GM18868 (cell line): ENCODE data around the gene CRYAB.
"Not testable (repeated sequence)": the region's sequence is repeated elsewhere in the genome, so short reads cannot be mapped to it uniquely, and the experiment has no call there.

Experiments used
- ATAC-seq: cut with Tn5 transposase; IDR thresholded peaks from one replicate; pipeline ENCODE4 v1.9.1; 2021; ENCODE audit warnings: mild to moderate bottlenecking, moderate library complexity; ENCODE audit not compliant: unreplicated experiment

Gene CRYAB

DNA sequence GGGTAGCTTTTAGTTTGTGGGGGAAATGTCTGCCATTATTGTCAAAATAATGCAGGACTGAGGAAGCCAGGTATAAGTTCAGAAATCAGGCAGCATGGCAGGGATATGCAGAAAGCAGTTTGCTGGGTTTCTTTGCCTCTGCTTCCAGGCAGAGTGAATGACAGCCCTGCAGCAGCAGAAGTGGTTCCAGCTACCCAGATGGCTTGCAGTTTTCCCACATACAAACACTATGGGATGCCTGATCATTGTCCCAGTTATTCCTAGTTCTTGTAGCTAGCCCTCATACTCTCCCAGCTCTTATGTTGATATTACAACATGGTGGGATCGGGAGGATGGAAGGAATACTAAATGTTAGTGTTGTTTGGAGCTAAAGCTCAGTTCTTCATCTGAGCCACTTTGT lies 22.7 kb upstream of the CRYAB start:
- no peak for ATAC-seq

- no peak for ATAC-seq
These were observed 22.3 kb upstream of the CRYAB start for GRCh38 chr11:111933872-111934271.

- ATAC-seq, result not testable (repeated sequence)
These were observed 21.6 kb upstream of the CRYAB start for GRCh38 chr11:111933176-111933575.

- no peak for ATAC-seq
These were observed 21.0 kb upstream of the CRYAB start for GRCh38 chr11:111932611-111932950.

DNA sequence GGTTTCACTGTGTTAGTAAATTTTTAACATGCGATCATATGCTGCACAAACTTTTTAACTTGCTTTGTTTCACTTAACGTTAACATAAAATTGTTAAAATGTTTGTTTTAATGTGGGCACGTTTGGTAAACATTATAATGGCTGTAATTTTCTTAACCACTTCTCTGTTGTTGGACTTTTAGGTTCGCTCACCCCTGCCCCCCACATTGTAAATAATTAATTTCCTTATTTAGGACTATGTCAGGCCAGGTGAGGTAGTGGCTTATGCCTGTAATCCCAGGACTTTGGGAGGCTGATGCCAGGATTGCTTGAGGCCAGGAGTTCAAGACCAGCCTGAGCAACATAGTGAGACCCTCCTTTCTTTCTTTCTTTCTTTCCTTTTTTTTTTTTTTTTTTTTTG lies 18.9 kb upstream of the CRYAB start:
- ATAC-seq, result no peak

GRCh38 chr11:111926505-111927391 lies 15.2 kb upstream of the CRYAB start:
- ATAC-seq, result peak; percentile 92

GRCh38 chr11:111925953-111926352 lies 14.4 kb upstream of the CRYAB start:
- ATAC-seq, result no peak

- no peak for ATAC-seq
These were observed 12.4 kb upstream of the CRYAB start for GRCh38 chr11:111923951-111924350.

DNA sequence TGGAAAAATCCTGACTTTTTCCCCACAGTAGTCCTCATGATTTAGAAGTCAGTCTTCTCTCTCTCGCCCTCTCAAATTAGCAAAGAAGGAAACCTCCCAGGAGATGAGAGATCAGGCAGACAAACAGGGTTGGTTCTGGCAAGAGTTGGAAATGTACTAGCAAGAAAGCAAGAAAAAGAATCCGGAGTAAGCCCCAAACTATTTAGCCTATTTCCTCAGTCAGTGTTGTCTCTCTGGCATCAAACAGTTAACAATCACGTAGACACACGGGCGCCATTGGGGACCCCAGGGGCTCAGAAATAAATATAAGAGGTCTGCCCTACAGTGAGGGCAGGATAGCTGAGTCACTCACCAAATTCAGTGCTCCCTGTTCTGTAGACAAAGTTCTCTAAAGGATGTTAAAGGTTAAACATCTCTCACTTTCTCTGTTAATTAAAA lies 11.8 kb upstream of the CRYAB start:
- no peak for ATAC-seq

DNA sequence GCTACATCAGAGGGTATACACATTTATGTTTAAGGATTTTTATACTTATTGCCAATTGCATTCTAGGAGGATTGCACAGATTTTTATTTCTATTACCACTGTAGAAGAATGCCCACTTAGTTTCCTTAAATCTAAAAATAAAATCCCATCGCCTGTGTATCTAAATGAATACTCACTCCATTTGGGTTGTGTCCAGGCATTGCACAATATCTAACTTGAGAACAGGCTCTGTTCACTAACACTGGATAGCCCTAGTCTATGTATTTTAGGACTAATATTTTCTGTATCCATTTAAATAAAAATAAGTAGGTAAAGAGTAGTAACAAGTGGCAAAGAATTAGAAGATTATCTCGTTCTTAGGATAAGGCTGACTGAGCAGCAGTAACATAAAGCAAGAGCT lies 11.2 kb upstream of the CRYAB start:
- no peak for ATAC-seq

GRCh38 chr11:111921541-111922230 lies 10.1 kb upstream of the CRYAB start:
- no peak for ATAC-seq

- ATAC-seq, result no peak
These were observed 9.3 kb upstream of the CRYAB start for GRCh38 chr11:111920908-111921307.

- no peak for ATAC-seq
These were observed 7.1 kb upstream of the CRYAB start, which contains the start of gene C11orf52 for GRCh38 chr11:111918390-111919256. Gene C11orf52, plus strand, starts transcription at chr11:111918913. Its CDS starts 60 bp downstream, at chr11:111918973.

GRCh38 chr11:111917788-111918187 lies 6.2 kb upstream of the CRYAB start:
- no peak for ATAC-seq

- ATAC-seq, result no peak
These were observed 5.7 kb upstream of the CRYAB start for GRCh38 chr11:111917312-111917711.

DNA sequence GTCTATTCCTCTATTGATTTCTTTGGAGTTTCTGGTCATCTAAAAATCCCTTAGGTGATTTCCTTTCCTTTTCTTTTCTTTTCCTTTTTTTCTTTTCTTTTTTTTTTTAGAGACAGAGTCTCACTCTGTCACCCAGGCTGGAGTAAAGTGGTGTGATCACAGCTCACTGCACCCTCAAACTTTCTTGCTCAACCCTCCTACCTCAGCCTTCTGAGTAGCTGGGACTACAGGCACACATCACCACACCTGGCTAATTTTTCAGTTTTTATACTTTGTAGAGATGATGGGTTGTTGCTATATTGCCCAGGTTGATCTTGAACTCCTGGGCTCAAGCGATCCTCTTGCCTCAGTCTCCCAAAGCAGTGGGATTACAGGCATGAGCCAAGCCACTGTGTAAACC lies 5.2 kb upstream of the CRYAB start:
- ATAC-seq, result no peak

- ATAC-seq, result no peak
These were observed 2.4 kb upstream of the CRYAB start for GRCh38 chr11:111913997-111914396.

- ATAC-seq, result no peak
These were observed 1.7 kb upstream of the CRYAB start for GRCh38 chr11:111913031-111913861.

GRCh38 chr11:111912535-111912934 lies 965 bp upstream of the CRYAB start, which contains the start of gene HSPB2:
Gene HSPB2, plus strand, starts transcription at chr11:111912734. Its CDS starts 96 bp downstream, at chr11:111912830.
- no peak for ATAC-seq
